A673 (cell line): ENCODE results near the gene EFNA5. TPM values are rescaled to one million over a fixed set of nuclear protein-coding genes. Genes with fewer than 3 reads are reported as not detected.

ENCODE experiments used
- BruUV-seq: library from RNA; stranded (reverse); fragments of 400-500 nt; replicated peaks from 2 replicates; lab custom pipeline; 2021; lab: Mats Ljungman, UMichigan
- CTCF ChIA-PET: fragments of 300-600 bp; sonication (Branson Sonifier 250); formaldehyde crosslinking; loops from one replicate; lab custom pipeline; 2022; ENCODE audit warnings: antibody characterized with exemption; lab: Charles Lee
- POLR2A ChIA-PET: fragments of 300-600 bp; sonication (Branson Sonifier 250); formaldehyde crosslinking; loops from one replicate; lab custom pipeline; 2022; ENCODE audit warnings: antibody characterized with exemption; ENCODE audit not compliant: low non-redundant PET; lab: Charles Lee
- DNase-seq: peaks from one replicate; pipeline ENCODE4 v3.0.0-alpha.2; 2015; ENCODE audit warnings: low spot score
- H3K27ac ChIP-seq: fragments of 200-600 bp; sonication (generic); 2 replicates; pipeline ENCODE4 v1.5.1; 2016; ENCODE audit warnings: mixed run types, low read depth, mild to moderate bottlenecking, mixed read lengths, antibody characterized with exemption, low read length; ENCODE audit not compliant: poor library complexity, severe bottlenecking
- H3K27me3 ChIP-seq: fragments of 200-600 bp; sonication (generic); replicated peaks from 2 replicates; pipeline ENCODE4 v1.6.1; 2017; ENCODE audit warnings: mixed run types, low read depth, mild to moderate bottlenecking, mixed read lengths, antibody characterized with exemption, low read length; ENCODE audit not compliant: insufficient read depth, poor library complexity
- H3K36me3 ChIP-seq: fragments of 200-600 bp; sonication (generic); 2 replicates; pipeline ENCODE4 v1.6.1; 2016; ENCODE audit warnings: mixed run types, mild to moderate bottlenecking, mixed read lengths, antibody characterized with exemption, low read length; ENCODE audit not compliant: insufficient read depth, poor library complexity, severe bottlenecking
- H3K4me1 ChIP-seq: fragments of 200-600 bp; sonication (generic); 2 replicates; pipeline ENCODE4 v1.6.1; 2017; ENCODE audit warnings: mixed run types, mild to moderate bottlenecking, mixed read lengths, antibody characterized with exemption, low read length; ENCODE audit not compliant: insufficient read depth, poor library complexity, severe bottlenecking
- H3K4me3 ChIP-seq: fragments of 200-600 bp; sonication (generic); 2 replicates; pipeline ENCODE4 v1.5.1; 2016; ENCODE audit warnings: low read depth, mixed run types, mild to moderate bottlenecking, mixed read lengths, low read length; ENCODE audit not compliant: poor library complexity, severe bottlenecking
- H3K9me3 ChIP-seq: fragments of 200-600 bp; sonication (generic); 2 replicates; pipeline ENCODE4 v1.6.1; 2016; ENCODE audit warnings: mixed run types, low read depth, mild to moderate bottlenecking, mixed read lengths, antibody characterized with exemption, low read length; ENCODE audit not compliant: poor library complexity, severe bottlenecking
- CTCF ChIP-seq: fragments of 300-800, 200-600 bp; sonication (generic); conservative IDR thresholded peaks from 2 replicates; pipeline ENCODE4 v1.5.1; 2017; ENCODE audit warnings: low read depth, mild to moderate bottlenecking, antibody characterized with exemption, low read length, moderate library complexity, mixed read lengths
- EZH2 ChIP-seq: fragments of 200-600 bp; sonication (generic); IDR thresholded peaks from 2 replicates; pipeline ENCODE4 v1.6.1; 2017; ENCODE audit warnings: borderline replicate concordance, low read depth, mild to moderate bottlenecking, mixed read lengths, antibody characterized with exemption, low read length; ENCODE audit not compliant: poor library complexity, severe bottlenecking
- intact Hi-C: fragments of 100-400 bp; cut with micrococcal nuclease; formaldehyde crosslinking; loops from one replicate; pipeline ENCODE4 v1.10.0; 2022; ENCODE audit not compliant: unreplicated experiment
- total RNA-seq: library from RNA; stranded (reverse); gene quantifications from 2 replicates; pipeline ENCODE4 v1.2.3, GENCODE V29; 2021

Gene EFNA5
- total RNA-seq, 1 experiment from 2014 or later: 16.7 TPM

- Histone ChIP-seq H3K27me3 (no peaks in the 10 kb centered on the region), H3K36me3 (no peaks in the 10 kb centered on the region), H3K4me3 (no peak overlapping the region), H3K27ac (no peak overlapping the region), H3K9me3 (no peaks in the 10 kb centered on the region), H3K4me1 (peaks cover 2% of the 10 kb centered on the region)
- CTCF ChIA-PET: no interaction called here
- POLR2A ChIA-PET: no interaction called here
- no TSS peak for BruUV-seq
- no peak for TF ChIP-seq EZH2
- TF ChIP-seq CTCF: no peak
- no peak for DNase-seq
- intact Hi-C loops: no loop called here
Measured at GRCh38 chr5:107522456-107522855, 148.3 kb downstream of the EFNA5 start.

GRCh38 chr5:107519900-107520354 is 150.8 kb downstream of the EFNA5 start:
- Histone ChIP-seq H3K36me3 (no peaks in the 10 kb centered on the region), H3K4me1 (peaks cover 18% of the 10 kb centered on the region), H3K27ac (no peak overlapping the region), H3K27me3 (no peaks in the 10 kb centered on the region), H3K9me3 (no peaks in the 10 kb centered on the region), H3K4me3 (no peak overlapping the region)
- ChIA-PET CTCF (no interaction called here), POLR2A (no interaction called here)
- no TSS peak for BruUV-seq
- intact Hi-C loops: no loop called here
- no peak for DNase-seq
- TF ChIP-seq EZH2 (no peak), CTCF (no peak)

- Histone ChIP-seq H3K27ac (no peak overlapping the region), H3K4me1 (peaks cover 18% of the 10 kb centered on the region), H3K9me3 (no peaks in the 10 kb centered on the region), H3K27me3 (no peaks in the 10 kb centered on the region), H3K4me3 (no peak overlapping the region), H3K36me3 (no peaks in the 10 kb centered on the region)
- ChIA-PET POLR2A (no interaction called here), CTCF (no interaction called here)
- TF ChIP-seq CTCF: no peak
- no peak for TF ChIP-seq EZH2
- no TSS peak for BruUV-seq
- intact Hi-C loops: no loop called here
- no peak for DNase-seq
Measured at GRCh38 chr5:107518616-107519015, 152.1 kb downstream of the EFNA5 start.
